Dendritic cell treated with granulocyte-macrophage colony-stimulating factor and Interleukin-4, amounts not matched to agents 40 ng/mL and 50 ng/mL, for 4 days (primary cell): ENCODE results near the gene HK3.

ENCODE experiments used
- H3K27ac Mint-ChIP-seq: one replicate; pipeline ENCODE4 v1.8.0; 2022; ENCODE audit warnings: mild to moderate bottlenecking, mixed read lengths
- H3K27me3 Mint-ChIP-seq: one replicate; pipeline ENCODE4 v1.8.0; 2022; ENCODE audit warnings: mild to moderate bottlenecking, mixed read lengths
- H3K36me3 Mint-ChIP-seq: one replicate; pipeline ENCODE4 v1.8.0; 2022; ENCODE audit warnings: low read depth, mixed read lengths
- H3K4me1 Mint-ChIP-seq: one replicate; pipeline ENCODE4 v1.8.0; 2022; ENCODE audit warnings: low read depth, mixed read lengths
- H3K4me3 Mint-ChIP-seq: one replicate; pipeline ENCODE4 v1.8.0; 2022; ENCODE audit warnings: mild to moderate bottlenecking, moderate library complexity, mixed read lengths
- H3K9me3 Mint-ChIP-seq: one replicate; pipeline ENCODE4 v1.8.0; 2022; ENCODE audit warnings: mixed read lengths
- intact Hi-C: fragments of 100-400 bp; cut with micrococcal nuclease; formaldehyde crosslinking; loops from one replicate; pipeline ENCODE4 v1.15.0; 2022

The HK3 gene

DNA sequence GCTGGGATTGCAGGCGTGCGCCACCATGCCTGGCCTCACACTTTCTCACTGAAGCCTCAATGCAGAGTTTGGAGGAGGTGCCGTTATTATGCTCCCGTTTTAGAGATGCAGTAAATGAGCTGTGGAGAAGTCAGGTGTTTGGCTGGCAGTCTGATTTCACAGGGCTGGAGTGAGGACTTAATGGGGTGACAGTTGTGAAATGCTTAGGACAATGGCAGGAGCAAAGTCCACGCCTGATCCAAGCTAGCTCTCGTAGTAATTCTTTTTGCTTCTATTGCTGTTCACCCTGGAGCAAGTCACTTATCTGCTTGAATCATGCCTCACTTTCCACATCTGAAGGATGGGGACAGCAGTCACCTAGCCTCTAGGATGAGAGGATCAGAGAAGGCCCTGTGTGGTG lies 67.0 kb downstream of the HK3 start:
- no peaks in the 10 kb centered on the region for H3K36me3 Mint-ChIP-seq
- intact Hi-C loops: no loop called here
- H3K27me3 Mint-ChIP-seq: peaks cover 20% of the 10 kb centered on the region
- peaks cover 7% of the 10 kb centered on the region for H3K9me3 Mint-ChIP-seq
- no peaks in the 10 kb centered on the region for H3K4me1 Mint-ChIP-seq
- no peak overlapping the region for H3K4me3 Mint-ChIP-seq
- H3K27ac Mint-ChIP-seq: no peak overlapping the region

DNA sequence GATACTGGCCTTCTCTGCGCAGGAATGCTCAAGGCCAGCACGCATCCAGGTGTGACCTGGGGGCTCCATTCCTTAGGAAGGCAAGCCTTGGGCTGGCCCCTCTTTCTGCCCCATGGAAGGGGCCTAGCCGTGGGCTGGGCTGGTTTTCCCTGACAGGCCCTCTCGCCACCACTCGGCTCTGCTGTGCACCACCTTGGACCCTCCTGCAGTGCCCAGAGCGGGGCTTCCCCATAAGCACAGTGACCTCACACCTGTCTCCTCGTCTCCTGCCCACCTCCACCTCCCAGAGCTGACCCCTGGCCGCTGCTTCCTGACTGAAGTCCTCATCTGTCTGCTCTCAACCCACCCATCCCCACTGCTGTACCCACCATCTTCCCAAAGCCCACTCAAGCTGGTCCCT lies 67.7 kb downstream of the HK3 start:
- H3K27me3 Mint-ChIP-seq: peaks cover 17% of the 10 kb centered on the region
- H3K36me3 Mint-ChIP-seq: no peaks in the 10 kb centered on the region
- intact Hi-C loops: no loop called here
- H3K4me3 Mint-ChIP-seq: no peak overlapping the region
- no peaks in the 10 kb centered on the region for H3K4me1 Mint-ChIP-seq
- H3K27ac Mint-ChIP-seq: no peak overlapping the region
- peaks cover 7% of the 10 kb centered on the region for H3K9me3 Mint-ChIP-seq

DNA sequence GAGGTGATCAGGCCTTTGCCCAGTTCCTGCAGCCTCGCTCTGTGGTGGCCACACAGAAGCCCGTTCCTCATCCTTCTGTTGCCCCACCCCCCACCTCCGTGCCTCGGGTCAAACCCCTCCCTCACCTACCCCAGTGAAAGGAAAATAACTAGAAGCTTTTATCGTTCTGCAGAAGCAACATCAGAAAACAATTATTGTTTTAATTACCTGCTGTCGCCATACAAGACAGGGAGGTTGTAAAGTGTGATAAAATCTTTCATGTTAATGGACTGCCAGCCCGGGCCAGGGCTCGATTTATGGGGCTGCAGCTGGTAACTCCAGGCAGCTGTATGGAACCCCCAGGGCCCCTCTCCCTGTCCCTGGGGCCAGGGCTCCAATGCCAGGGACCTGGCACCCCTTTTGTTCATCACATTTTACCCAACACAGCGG lies 68.1 kb downstream of the HK3 start:
- H3K27me3 Mint-ChIP-seq: peaks cover 13% of the 10 kb centered on the region
- no peak overlapping the region for H3K27ac Mint-ChIP-seq
- H3K36me3 Mint-ChIP-seq: no peaks in the 10 kb centered on the region
- no peaks in the 10 kb centered on the region for H3K4me1 Mint-ChIP-seq
- intact Hi-C loops: no loop called here
- H3K9me3 Mint-ChIP-seq: peaks cover 7% of the 10 kb centered on the region
- no peak overlapping the region for H3K4me3 Mint-ChIP-seq
